ENCODE results near the gene TNFRSF18.

Gene TNFRSF18

GRCh38 chr1:1225913-1226312 is 19.5 kb upstream of the TNFRSF18 start:
- peaks cover 41% of the 10 kb centered on the region for H3K79me1 ChIP-seq (replicated peaks; ENCODE audit: low read length, poor library complexity, severe bottlenecking)
- no peak overlapping the region for H2AK5ac ChIP-seq (ENCODE audit: low read length, severe bottlenecking)
- H3K4me3 ChIP-seq (ENCODE audit: insufficient read depth in 1 of 2, low read depth in 1 of 2, low read length in 2 of 2), result no peak overlapping the region
- H3K14ac ChIP-seq (ENCODE audit: low read length in 2 of 2), result no peak overlapping the region
- DNase-seq, result no peak
- no peak overlapping the region for H3K27ac ChIP-seq (ENCODE audit: low read length, poor library complexity, severe bottlenecking)
- peaks cover 19% of the 10 kb centered on the region for H3K4me1 ChIP-seq (ENCODE audit: control insufficient read depth, insufficient read depth, low read depth, low read length)
- no peak overlapping the region for H3K23ac ChIP-seq (ENCODE audit: low read length in 2 of 2)
- H4K91ac ChIP-seq (ENCODE audit: low read length), result no peak overlapping the region
- no peak overlapping the region for H3K4me2 ChIP-seq (ENCODE audit: low read length, poor library complexity, severe bottlenecking)
- H4K8ac ChIP-seq (ENCODE audit: low read length), result no peak overlapping the region
- H2AFZ ChIP-seq (ENCODE audit: low read depth, low read length), result no peak overlapping the region
- H2BK5ac ChIP-seq (ENCODE audit: low read depth, low read length, poor library complexity, severe bottlenecking), result no peak overlapping the region
- no peak overlapping the region for H3K4ac ChIP-seq (ENCODE audit: low read depth in 1 of 2, low read length in 2 of 2)
- H3K9ac ChIP-seq (ENCODE audit: low read length), result no peak overlapping the region
- 99% methylated on average over 18 of the region's 18 CpGs for WGBS
- H2BK120ac ChIP-seq (ENCODE audit: low read depth, low read length), result no peak overlapping the region
- H3K9me3 ChIP-seq (ENCODE audit: control insufficient read depth, low read length), result no peaks in the 10 kb centered on the region
- H3K36me3 ChIP-seq (ENCODE audit: control insufficient read depth in 1 of 2, insufficient read depth in 2 of 2, low read depth in 1 of 2, low read length in 2 of 2), result peaks cover 67 to 91% of the 10 kb centered on the region in 2 experiments
- H3K18ac ChIP-seq (ENCODE audit: low read depth in 1 of 2, low read length in 2 of 2), result no peak overlapping the region
- H2BK15ac ChIP-seq (ENCODE audit: low read depth, poor library complexity, severe bottlenecking), result no peak overlapping the region
- H2BK12ac ChIP-seq (ENCODE audit: low read length in 2 of 2), result no peak overlapping the region
- H3K27me3 ChIP-seq (ENCODE audit: control insufficient read depth in 1 of 2, insufficient read depth in 1 of 2, low read length in 2 of 2), result no peaks in the 10 kb centered on the region

- WGBS, result 99% methylated on average over 34 of the region's 34 CpGs
Observed at GRCh38 chr1:1225238-1225845, 18.9 kb upstream of the TNFRSF18 start.

GRCh38 chr1:1223891-1224290 is 17.5 kb upstream of the TNFRSF18 start:
- no peak overlapping the region for H2BK15ac ChIP-seq (ENCODE audit: low read depth, poor library complexity, severe bottlenecking)
- DNase-seq, result no peak
- H2AFZ ChIP-seq (ENCODE audit: low read depth, low read length), result no peak overlapping the region
- WGBS, result 99% methylated on average over 21 of the region's 21 CpGs
- H3K4me3 ChIP-seq (ENCODE audit: insufficient read depth in 1 of 2, low read depth in 1 of 2, low read length in 2 of 2), result no peak overlapping the region
- H3K27ac ChIP-seq (ENCODE audit: low read length, poor library complexity, severe bottlenecking), result no peak overlapping the region
- H3K79me1 ChIP-seq (replicated peaks; ENCODE audit: low read length, poor library complexity, severe bottlenecking), result peaks cover 56% of the 10 kb centered on the region
- no peak overlapping the region for H4K8ac ChIP-seq (ENCODE audit: low read length)
- no peak overlapping the region for H3K14ac ChIP-seq (ENCODE audit: low read length in 2 of 2)
- no peaks in the 10 kb centered on the region for H3K27me3 ChIP-seq (ENCODE audit: control insufficient read depth in 1 of 2, insufficient read depth in 1 of 2, low read length in 2 of 2)
- no peaks in the 10 kb centered on the region for H3K9me3 ChIP-seq (ENCODE audit: control insufficient read depth, low read length)
- no peak overlapping the region for H2BK12ac ChIP-seq (ENCODE audit: low read length in 2 of 2)
- no peak overlapping the region for H3K18ac ChIP-seq (ENCODE audit: low read depth in 1 of 2, low read length in 2 of 2)
- H3K4me1 ChIP-seq (ENCODE audit: control insufficient read depth, insufficient read depth, low read depth, low read length), result peaks cover 13% of the 10 kb centered on the region
- H3K36me3 ChIP-seq (ENCODE audit: control insufficient read depth in 1 of 2, insufficient read depth in 2 of 2, low read depth in 1 of 2, low read length in 2 of 2), result peaks cover 74 to 99% of the 10 kb centered on the region in 2 experiments
- no peak overlapping the region for H3K9ac ChIP-seq (ENCODE audit: low read length)
- H4K91ac ChIP-seq (ENCODE audit: low read length), result no peak overlapping the region
- no peak overlapping the region for H3K4me2 ChIP-seq (ENCODE audit: low read length, poor library complexity, severe bottlenecking)
- no peak overlapping the region for H2BK120ac ChIP-seq (ENCODE audit: low read depth, low read length)
- no peak overlapping the region for H3K4ac ChIP-seq (ENCODE audit: low read depth in 1 of 2, low read length in 2 of 2)
- H2BK5ac ChIP-seq (ENCODE audit: low read depth, low read length, poor library complexity, severe bottlenecking), result no peak overlapping the region
- H3K23ac ChIP-seq (ENCODE audit: low read length in 2 of 2), result no peak overlapping the region
- H2AK5ac ChIP-seq (ENCODE audit: low read length, severe bottlenecking), result no peak overlapping the region

More at GRCh38 chr1:1225238-1225845, 18.9 kb upstream of the TNFRSF18 start:
- H2BK12ac ChIP-seq (ENCODE audit: low read length in 2 of 2), result no peak overlapping the region
- no peak overlapping the region for H3K4me2 ChIP-seq (ENCODE audit: low read length, poor library complexity, severe bottlenecking)
- no peak overlapping the region for H3K14ac ChIP-seq (ENCODE audit: low read length in 2 of 2)
- no peak for DNase-seq
- no peak overlapping the region for H2BK120ac ChIP-seq (ENCODE audit: low read depth, low read length)
- no peak overlapping the region for H3K9ac ChIP-seq (ENCODE audit: low read length)
- H3K4ac ChIP-seq (ENCODE audit: low read depth in 1 of 2, low read length in 2 of 2), result no peak overlapping the region
- no peak overlapping the region for H3K23ac ChIP-seq (ENCODE audit: low read length in 2 of 2)
- no peak overlapping the region for H2BK5ac ChIP-seq (ENCODE audit: low read depth, low read length, poor library complexity, severe bottlenecking)
- H2AFZ ChIP-seq (ENCODE audit: low read depth, low read length), result no peak overlapping the region
- no peak overlapping the region for H2AK5ac ChIP-seq (ENCODE audit: low read length, severe bottlenecking)
- peaks cover 72 to 97% of the 10 kb centered on the region in 2 experiments for H3K36me3 ChIP-seq (ENCODE audit: control insufficient read depth in 1 of 2, insufficient read depth in 2 of 2, low read depth in 1 of 2, low read length in 2 of 2)
- H3K4me3 ChIP-seq (ENCODE audit: insufficient read depth in 1 of 2, low read depth in 1 of 2, low read length in 2 of 2), result no peak overlapping the region
- H4K91ac ChIP-seq (ENCODE audit: low read length), result no peak overlapping the region
- peaks cover 46% of the 10 kb centered on the region for H3K79me1 ChIP-seq (replicated peaks; ENCODE audit: low read length, poor library complexity, severe bottlenecking)
- H2BK15ac ChIP-seq (ENCODE audit: low read depth, poor library complexity, severe bottlenecking), result no peak overlapping the region
- no peaks in the 10 kb centered on the region for H3K9me3 ChIP-seq (ENCODE audit: control insufficient read depth, low read length)
- H3K4me1 ChIP-seq (ENCODE audit: control insufficient read depth, insufficient read depth, low read depth, low read length), result peaks cover 20% of the 10 kb centered on the region
- no peaks in the 10 kb centered on the region for H3K27me3 ChIP-seq (ENCODE audit: control insufficient read depth in 1 of 2, insufficient read depth in 1 of 2, low read length in 2 of 2)
- no peak overlapping the region for H3K18ac ChIP-seq (ENCODE audit: low read depth in 1 of 2, low read length in 2 of 2)
- no peak overlapping the region for H4K8ac ChIP-seq (ENCODE audit: low read length)
- H3K27ac ChIP-seq (ENCODE audit: low read length, poor library complexity, severe bottlenecking), result no peak overlapping the region

GRCh38 chr1:1223321-1223720 is 16.9 kb upstream of the TNFRSF18 start:
- Histone ChIP-seq H3K36me3 (ENCODE audit: control insufficient read depth in 1 of 2, insufficient read depth in 2 of 2, low read depth in 1 of 2, low read length in 2 of 2) (peaks cover 73 to 99% of the 10 kb centered on the region in 2 experiments), H2AFZ (ENCODE audit: low read depth, low read length) (no peak overlapping the region), H3K9ac (ENCODE audit: low read length) (no peak overlapping the region), H3K4me1 (ENCODE audit: control insufficient read depth, insufficient read depth, low read depth, low read length) (peaks cover 18% of the 10 kb centered on the region), H3K79me1 (replicated peaks; ENCODE audit: low read length, poor library complexity, severe bottlenecking) (peaks cover 59% of the 10 kb centered on the region), H3K4me2 (ENCODE audit: low read length, poor library complexity, severe bottlenecking) (no peak overlapping the region), H3K27ac (ENCODE audit: low read length, poor library complexity, severe bottlenecking) (no peak overlapping the region), H2BK15ac (ENCODE audit: low read depth, poor library complexity, severe bottlenecking) (no peak overlapping the region), H4K8ac (ENCODE audit: low read length) (no peak overlapping the region), H2BK120ac (ENCODE audit: low read depth, low read length) (no peak overlapping the region), H3K9me3 (ENCODE audit: control insufficient read depth, low read length) (no peaks in the 10 kb centered on the region), H3K14ac (ENCODE audit: low read length in 2 of 2) (no peak overlapping the region), H3K27me3 (ENCODE audit: control insufficient read depth in 1 of 2, insufficient read depth in 1 of 2, low read length in 2 of 2) (no peaks in the 10 kb centered on the region), H3K4ac (ENCODE audit: low read depth in 1 of 2, low read length in 2 of 2) (no peak overlapping the region), H4K91ac (ENCODE audit: low read length) (no peak overlapping the region), H2BK12ac (ENCODE audit: low read length in 2 of 2) (no peak overlapping the region), H2BK5ac (ENCODE audit: low read depth, low read length, poor library complexity, severe bottlenecking) (no peak overlapping the region), H3K23ac (ENCODE audit: low read length in 2 of 2) (no peak overlapping the region), H3K18ac (ENCODE audit: low read depth in 1 of 2, low read length in 2 of 2) (no peak overlapping the region), H3K4me3 (ENCODE audit: insufficient read depth in 1 of 2, low read depth in 1 of 2, low read length in 2 of 2) (no peak overlapping the region), H2AK5ac (ENCODE audit: low read length, severe bottlenecking) (no peak overlapping the region)
- no peak for DNase-seq
- 97% methylated on average over 15 of the region's 15 CpGs for WGBS
